Testis (tissue), 2 donors: ENCODE results near the gene ANKRD45.
"Not testable (repeated sequence)": the region's sequence is repeated elsewhere in the genome, so short reads cannot be mapped to it uniquely, and the experiment has no call there.

Experiments used
- CTCF ChIP-seq, 3 experiments: fragments of 450-650 bp in 2 of 3; fragments of 200-600 bp in 1 of 3; sonication (generic) in 1 of 3; IDR thresholded peaks; one replicate each; pipeline ENCODE4 v1.5.1; 2016 to 2019; ENCODE audit warnings: antibody characterized with exemption in 3 of 3, mild to moderate bottlenecking in 2 of 3, moderate library complexity in 1 of 3
- POLR2A ChIP-seq: fragments of 450-650 bp; IDR thresholded peaks from one replicate; pipeline ENCODE4 v1.6.1; 2017; ENCODE audit warnings: antibody characterized with exemption, mild to moderate bottlenecking, moderate library complexity

GRCh38 chr1:173637236-173638042 is 32.2 kb downstream of the ANKRD45 start:
- not testable (repeated sequence) for TF ChIP-seq CTCF (IDR thresholded peaks at IDR 0.05); POLR2A
